NCI-H2196 (cell line): ENCODE measurements around the gene CACNA1H.

Source experiments
- DNase-seq: peaks from one replicate; lab custom pipeline; 2025; ENCODE audit not compliant: unreplicated experiment; lab: John Stamatoyannopoulos, UW

Gene CACNA1H

GRCh38 chr16:1156055-1156982 lies 3.4 kb downstream of the CACNA1H start:
- no peak for DNase-seq

- no peak for DNase-seq
Measured at GRCh38 chr16:1156983-1157638, 4.2 kb downstream of the CACNA1H start.

- DNase-seq = no peak
Measured at GRCh38 chr16:1157639-1158455, 4.9 kb downstream of the CACNA1H start.

GRCh38 chr16:1158456-1159324 lies 5.8 kb downstream of the CACNA1H start:
- no peak for DNase-seq

- DNase-seq = no peak
Measured at GRCh38 chr16:1159325-1159972, 6.5 kb downstream of the CACNA1H start.

GRCh38 chr16:1159973-1160772 lies 7.3 kb downstream of the CACNA1H start:
- DNase-seq = peak; percentile 72

GRCh38 chr16:1160773-1161348 lies 8.0 kb downstream of the CACNA1H start:
- DNase-seq = no peak

- no peak for DNase-seq
Measured at GRCh38 chr16:1162701-1163566, 10.0 kb downstream of the CACNA1H start.

- DNase-seq = no peak
Measured at GRCh38 chr16:1163567-1164055, 10.7 kb downstream of the CACNA1H start.

GRCh38 chr16:1164382-1164781 lies 11.5 kb downstream of the CACNA1H start:
- DNase-seq = no peak

GRCh38 chr16:1164975-1165374 lies 12.1 kb downstream of the CACNA1H start:
- DNase-seq = no peak

GRCh38 chr16:1165511-1165910 lies 12.6 kb downstream of the CACNA1H start:
- no peak for DNase-seq

GRCh38 chr16:1167276-1168107 lies 14.6 kb downstream of the CACNA1H start:
- peak; percentile 93 for DNase-seq

- no peak for DNase-seq
Measured at GRCh38 chr16:1168837-1169236, 15.9 kb downstream of the CACNA1H start.

GRCh38 chr16:1169285-1170075 lies 16.6 kb downstream of the CACNA1H start:
- no peak for DNase-seq

- no peak for DNase-seq
Measured at GRCh38 chr16:1170076-1170418, 17.1 kb downstream of the CACNA1H start.
